C4-2B (cell line): Measurements from ENCODE around the gene RNF144A.

ENCODE experiments used
- ZFX ChIP-seq: fragments of 450-650 bp; IDR thresholded peaks from 2 replicates; pipeline ENCODE4 v1.6.1; 2017
- TF ChIP-seq, protein P1 (sequence below): fragments of 450-650 bp; conservative IDR thresholded peaks from 2 replicates; pipeline ENCODE4 v1.5.1; 2017; ENCODE audit warnings: mild to moderate bottlenecking

DNA sequence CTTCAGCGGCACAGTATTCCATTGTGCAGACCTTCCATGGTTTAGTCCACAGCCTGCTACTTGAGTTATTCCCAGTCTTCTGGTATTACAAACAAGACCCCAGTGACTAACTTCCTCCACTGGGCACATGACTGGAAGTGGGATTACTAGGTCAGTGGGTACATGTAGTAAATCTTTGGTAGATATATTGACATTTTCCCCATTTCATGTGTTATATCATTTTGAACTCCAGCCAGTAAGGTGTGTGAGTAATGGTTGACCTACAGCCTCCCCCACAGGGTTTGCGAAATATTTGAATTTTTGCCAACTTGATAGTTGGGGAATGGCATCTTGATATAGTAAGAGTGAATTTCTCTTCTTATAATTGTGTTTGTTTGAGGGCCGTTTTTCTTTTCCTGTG lies 58.8 kb downstream of the RNF144A start:
- TF ChIP-seq, protein P1, sequence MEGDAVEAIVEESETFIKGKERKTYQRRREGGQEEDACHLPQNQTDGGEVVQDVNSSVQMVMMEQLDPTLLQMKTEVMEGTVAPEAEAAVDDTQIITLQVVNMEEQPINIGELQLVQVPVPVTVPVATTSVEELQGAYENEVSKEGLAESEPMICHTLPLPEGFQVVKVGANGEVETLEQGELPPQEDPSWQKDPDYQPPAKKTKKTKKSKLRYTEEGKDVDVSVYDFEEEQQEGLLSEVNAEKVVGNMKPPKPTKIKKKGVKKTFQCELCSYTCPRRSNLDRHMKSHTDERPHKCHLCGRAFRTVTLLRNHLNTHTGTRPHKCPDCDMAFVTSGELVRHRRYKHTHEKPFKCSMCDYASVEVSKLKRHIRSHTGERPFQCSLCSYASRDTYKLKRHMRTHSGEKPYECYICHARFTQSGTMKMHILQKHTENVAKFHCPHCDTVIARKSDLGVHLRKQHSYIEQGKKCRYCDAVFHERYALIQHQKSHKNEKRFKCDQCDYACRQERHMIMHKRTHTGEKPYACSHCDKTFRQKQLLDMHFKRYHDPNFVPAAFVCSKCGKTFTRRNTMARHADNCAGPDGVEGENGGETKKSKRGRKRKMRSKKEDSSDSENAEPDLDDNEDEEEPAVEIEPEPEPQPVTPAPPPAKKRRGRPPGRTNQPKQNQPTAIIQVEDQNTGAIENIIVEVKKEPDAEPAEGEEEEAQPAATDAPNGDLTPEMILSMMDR = no peak
- TF ChIP-seq ZFX = no peak
